GM18873 (cell line): ENCODE data around the gene SHISA5.
"Not testable (repeated sequence)": the region's sequence is repeated elsewhere in the genome, so short reads cannot be mapped to it uniquely, and the experiment has no call there.

Source experiments
- ATAC-seq: cut with Tn5 transposase; IDR thresholded peaks from one replicate; pipeline ENCODE4 v1.9.1; 2021; ENCODE audit warnings: mild to moderate bottlenecking, moderate library complexity, moderate number of reproducible peaks; ENCODE audit not compliant: unreplicated experiment, low FRiP score

Gene SHISA5

DNA sequence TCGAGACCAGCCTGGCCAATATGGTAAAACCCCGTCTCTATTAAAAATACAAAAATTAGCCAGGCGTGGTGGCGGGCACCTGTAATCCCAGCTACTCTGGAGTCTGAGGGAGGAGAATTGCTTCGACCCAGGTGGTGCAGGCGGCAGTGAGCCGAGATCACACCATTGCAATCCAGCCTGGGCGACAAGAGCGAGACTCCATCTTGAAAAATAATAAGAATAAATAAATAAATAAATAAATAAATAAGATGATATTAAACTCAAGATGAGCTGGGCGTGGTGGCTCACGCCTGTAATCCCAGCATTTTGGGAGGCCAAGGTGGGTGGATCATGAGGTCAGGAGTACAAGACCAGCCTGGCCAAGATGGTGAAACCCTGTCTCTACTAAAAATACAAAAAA is 23.1 kb downstream of the SHISA5 start:
- ATAC-seq: not testable (repeated sequence)

DNA sequence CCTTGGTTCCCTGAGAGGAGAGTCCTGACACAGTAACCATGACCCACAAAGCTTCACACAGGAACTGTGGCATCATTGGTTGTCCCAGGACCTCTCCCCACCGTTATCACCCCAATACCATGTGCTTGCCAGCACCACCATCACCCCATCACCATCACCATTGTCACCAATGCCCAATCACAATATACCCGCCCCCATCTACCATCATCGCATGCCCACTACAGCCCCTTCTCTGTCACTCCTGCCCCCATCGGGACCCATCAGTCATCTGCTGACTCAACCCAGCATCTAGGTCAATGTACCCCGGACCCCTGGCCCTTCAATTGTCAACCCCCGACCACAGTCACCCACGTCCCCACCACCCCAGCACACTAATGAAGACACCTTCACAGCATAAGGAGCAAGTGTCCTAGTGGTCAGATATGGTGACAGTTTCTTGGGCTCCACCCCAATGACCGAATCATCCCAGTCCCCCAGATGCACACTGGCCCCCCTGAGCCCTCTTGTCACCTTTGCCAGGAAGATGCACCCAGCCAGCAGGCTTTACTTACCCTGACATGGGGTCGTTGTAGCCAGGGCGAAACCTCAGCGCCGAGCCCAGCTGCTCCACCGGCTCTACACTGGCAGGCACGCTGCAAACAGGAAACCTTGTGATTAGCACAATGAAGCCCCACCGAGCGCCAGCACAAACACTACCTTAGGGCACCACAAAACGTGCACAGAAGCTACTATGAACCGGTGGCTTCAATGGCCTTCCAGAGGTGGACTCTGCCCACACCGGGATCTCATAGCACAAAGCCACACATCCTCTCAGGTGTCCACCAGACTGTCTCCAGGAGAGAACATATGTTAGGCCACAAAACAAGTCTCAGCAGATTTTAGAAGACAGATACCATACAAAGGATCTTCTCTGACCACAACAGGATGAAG is 25.1 kb downstream of the SHISA5 start:
- ATAC-seq: no peak

DNA sequence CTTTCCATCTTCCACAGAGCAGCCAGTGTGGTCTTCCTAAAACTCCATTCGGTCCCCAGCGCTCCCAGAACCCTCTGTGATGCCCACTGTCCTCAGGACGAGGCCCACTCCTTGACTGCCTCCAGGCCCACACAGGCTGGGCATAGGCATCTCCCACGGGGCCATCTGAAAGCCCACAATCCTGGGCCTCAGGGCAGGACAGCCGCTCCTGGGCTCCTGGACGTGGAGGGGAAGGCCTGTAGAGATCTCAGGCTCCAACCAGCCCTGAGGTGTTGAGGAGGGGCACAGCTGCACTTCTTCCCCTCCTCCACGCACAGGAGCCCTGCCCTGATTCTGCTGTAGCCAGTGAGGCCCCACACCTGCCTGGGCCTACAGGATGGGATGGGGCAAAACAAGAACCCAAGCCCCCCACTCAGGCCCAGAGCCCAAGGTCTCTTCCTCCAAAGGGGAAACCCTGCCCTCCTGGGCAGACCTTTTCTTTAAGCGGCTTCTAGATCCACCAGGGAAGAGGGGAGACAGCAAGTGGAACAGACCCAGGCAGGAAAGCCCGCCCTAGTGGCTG is 25.9 kb downstream of the SHISA5 start:
- no peak for ATAC-seq

DNA sequence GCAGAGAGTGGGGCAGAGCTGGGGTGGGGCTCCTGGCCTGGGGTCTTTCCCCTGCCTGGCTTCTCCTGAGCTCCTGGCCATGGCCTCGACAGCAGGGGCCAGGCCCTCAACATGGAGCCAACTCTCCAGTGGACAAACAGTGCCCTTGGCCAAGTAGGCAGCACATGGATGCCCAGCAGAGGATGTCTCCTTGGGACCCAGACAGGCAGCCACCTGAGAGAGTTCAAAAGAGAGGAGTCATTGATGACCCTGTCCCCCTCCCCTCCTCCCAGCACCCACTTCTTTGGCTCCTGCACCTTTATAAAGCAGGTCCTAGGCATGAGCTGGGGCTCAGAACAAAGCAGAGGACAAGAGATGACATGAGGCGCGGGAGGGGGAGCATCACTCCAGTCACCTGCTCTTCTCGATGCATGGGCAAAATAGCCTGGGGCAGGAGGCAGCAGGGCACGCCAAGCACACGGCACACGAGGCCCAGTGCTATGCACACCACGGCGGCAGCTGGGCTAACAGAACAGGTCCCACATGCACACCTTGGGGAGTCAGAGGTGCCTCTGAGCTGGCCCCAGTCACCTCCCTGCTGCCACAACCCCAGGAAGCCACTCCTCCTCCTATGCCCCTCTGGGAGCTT is 27.4 kb downstream of the SHISA5 start:
- no peak for ATAC-seq

DNA sequence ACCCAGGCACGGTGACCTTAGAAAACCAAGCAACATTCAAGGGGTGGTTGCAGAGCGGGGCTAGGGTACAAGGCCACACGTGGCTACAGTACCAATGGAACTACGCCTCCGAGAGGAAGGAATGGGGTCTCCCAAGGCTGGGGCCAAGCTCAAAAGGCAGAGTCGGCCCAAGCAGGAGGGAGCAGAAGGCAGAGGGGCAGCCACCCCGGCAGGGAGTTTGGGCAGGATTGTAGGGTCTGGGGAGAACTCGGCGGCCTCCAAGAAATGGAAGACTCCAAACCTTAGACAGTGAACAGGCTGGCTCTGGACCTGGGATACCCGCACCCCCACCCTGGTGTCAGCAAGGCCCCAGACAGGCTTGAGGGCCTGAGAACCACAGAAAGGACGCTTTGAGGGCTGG is 28.8 kb downstream of the SHISA5 start:
- ATAC-seq: no peak

DNA sequence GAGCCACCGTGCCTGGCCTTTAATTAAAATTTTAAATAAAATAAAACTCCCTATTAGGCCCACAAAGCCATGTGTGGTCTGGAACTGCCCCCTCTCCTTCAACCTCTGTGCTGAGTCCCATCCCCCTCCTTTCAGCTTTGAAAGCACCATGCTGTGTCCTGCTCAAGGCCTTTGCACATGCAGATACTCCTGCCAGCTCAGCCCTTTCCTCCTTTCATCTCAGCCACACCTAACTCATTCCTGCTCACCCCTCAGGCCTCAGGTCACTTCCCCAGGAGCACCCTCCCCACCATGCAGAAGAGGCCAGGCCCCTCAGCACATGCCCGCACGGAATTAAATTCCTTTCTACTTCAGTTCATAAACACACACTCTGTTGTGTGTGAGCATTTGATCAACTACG is 29.4 kb downstream of the SHISA5 start:
- ATAC-seq: no peak

DNA sequence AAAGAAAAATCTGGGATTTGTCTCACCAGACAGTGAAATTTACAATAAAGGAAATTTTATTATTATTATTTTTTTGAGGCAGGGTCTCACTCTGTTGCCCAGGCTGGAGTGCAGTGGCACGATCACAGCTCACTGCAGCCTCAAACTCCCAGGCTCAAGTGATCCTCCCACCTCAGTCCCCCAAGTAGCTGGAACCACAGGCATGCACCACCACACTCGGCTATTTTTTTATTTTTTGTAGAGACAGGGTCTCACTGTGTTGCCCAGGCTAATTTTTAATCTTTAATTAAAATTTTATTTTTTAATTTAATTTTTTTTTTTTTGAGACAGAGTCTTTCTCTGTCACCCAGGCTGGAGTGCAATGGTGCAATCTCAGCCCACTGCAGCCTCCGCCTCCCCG is 29.9 kb downstream of the SHISA5 start:
- ATAC-seq: not testable (repeated sequence)

DNA sequence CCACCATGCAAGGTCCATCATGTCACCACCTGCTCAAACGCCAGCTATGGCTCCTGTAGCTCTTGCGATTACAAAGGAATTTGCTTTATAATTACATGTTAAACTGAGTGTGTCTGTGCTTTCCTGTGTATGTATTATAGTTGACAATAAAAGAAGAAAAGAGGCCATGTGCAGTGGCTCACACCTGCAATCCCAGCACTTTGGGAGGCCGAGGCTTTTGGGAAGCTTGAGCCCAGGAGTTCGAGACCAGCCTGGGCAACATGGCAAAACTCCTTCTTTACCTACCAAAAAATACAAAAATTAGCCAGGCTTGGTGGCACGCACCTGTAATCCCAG is 30.4 kb downstream of the SHISA5 start:
- ATAC-seq: no peak

DNA sequence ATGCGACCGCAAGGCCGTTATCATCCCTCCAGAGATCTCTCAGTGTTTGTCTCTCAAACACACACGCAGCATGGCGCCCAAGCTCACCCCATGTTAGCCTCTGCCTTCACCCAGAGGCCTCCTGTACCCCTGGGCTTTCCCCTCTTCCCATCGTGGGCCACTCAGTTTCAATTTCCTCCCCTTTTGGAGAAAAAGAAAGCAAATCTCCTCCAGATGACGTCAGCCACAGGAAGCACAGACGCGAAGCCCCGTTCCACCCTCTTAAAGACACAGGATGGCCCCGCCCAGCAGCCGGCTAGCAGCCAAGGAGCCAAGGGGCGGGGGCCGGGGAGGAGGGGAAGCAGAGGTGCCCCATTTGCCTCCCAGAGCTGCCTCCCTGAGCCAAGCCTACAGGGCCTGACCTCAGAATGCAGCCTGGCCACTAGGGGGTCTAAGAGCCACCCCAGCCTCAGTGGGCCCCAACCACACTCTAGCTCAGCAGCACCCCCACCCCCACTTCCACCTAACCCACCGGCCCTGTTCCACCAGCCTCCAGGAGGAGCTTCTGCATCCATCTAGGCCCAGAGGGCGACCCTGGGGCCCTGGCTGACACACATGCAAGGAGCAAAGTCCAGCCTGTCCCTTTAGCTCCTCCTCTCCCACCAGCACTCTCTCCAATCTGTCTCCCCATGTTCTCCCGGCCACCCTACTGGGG is 30.9 kb downstream of the SHISA5 start:
- peak; percentile 75 for ATAC-seq

DNA sequence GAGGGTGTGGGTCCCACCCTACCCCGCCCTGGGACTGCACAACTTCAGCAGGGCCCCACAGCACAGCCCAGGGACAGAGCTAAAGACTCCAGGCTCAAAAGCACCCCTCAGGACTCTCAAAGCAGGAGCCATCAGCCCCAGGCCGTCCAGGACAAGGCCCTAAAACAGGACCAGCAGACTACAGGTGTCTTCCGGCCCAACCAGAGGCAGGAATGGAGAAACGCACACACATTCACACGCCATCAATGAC is 31.4 kb downstream of the SHISA5 start:
- ATAC-seq: no peak

DNA sequence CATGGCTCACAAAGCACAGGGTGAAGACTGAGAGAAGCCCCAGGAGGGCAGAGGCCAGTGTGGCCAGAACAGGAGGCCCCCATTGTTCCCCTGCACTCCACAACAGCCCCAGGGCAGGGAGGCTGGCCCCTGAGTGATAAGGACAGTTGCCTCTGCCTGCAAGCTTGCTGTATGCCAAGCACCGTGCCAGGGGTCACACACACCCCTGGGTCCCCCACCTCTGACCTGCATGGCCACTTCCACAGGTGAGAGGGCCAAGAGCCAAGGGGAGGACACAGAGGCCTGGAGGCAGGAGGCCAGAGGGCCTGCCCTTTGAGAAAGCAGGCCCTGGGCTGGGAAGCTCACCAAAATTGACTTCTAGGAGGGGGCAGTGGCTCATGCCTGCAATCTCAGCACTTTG is 33.7 kb downstream of the SHISA5 start:
- ATAC-seq: no peak

DNA sequence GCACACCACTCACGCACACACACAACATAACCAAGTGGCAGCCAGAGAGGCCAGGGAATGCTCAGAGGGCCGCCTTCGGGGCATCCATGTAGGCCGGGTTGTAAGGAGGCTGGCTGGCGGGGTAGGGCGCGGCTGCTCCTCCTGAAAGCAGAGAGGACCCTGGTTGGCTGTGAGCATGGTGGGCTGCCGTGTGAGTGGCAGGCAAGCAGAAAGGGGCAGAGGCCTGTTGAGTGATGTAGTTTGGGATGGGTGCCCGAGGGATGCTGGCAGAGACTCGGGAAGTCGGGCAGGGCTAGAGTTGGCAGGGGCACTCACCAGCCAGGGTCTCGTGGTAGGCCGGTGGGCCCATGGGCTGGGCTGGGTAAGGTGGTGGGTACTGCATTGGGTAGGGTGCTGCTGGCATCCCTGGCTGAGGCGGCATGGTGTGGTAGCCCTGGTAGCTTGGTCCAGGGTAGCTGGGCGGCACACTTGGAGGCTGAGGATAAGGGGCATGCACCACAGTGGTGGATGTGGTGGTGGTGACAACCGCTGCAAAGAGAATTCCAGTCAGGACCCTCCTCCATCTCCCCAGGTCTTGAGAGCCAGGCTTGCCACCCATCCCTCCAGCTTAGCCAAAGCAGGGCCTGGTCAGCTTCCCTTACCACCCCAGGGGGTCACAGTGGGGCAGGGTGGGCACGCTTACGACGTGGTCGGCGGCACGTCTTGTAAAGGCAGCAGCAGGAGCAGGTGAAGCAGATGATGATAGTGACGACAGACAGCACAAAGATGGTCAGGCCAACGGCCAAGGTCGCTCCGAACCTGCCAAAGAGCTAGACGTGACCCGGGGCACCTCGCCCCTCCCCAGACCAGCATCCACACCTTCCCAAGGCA is 34.7 kb downstream of the SHISA5 start:
- ATAC-seq: no peak

DNA sequence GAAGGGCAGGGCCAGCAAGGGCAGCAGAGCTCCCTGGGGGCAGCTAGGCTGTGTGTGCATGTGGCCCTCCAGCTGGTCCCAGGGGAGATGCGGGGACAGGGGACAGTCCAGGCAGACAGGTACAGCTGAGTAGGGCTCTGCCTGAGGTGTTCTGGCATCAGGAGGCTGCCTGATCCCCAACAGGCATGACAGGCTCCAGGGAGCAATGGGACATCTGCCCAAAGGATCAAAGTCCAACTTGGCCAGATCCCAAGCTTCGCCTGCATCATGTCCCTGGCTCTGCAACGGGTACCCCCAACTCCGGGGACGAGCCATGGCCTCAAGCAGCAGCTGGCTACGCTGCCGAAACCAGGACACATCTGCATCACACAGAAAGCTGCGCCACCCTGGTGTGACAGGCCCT is 35.6 kb downstream of the SHISA5 start:
- ATAC-seq: no peak

DNA sequence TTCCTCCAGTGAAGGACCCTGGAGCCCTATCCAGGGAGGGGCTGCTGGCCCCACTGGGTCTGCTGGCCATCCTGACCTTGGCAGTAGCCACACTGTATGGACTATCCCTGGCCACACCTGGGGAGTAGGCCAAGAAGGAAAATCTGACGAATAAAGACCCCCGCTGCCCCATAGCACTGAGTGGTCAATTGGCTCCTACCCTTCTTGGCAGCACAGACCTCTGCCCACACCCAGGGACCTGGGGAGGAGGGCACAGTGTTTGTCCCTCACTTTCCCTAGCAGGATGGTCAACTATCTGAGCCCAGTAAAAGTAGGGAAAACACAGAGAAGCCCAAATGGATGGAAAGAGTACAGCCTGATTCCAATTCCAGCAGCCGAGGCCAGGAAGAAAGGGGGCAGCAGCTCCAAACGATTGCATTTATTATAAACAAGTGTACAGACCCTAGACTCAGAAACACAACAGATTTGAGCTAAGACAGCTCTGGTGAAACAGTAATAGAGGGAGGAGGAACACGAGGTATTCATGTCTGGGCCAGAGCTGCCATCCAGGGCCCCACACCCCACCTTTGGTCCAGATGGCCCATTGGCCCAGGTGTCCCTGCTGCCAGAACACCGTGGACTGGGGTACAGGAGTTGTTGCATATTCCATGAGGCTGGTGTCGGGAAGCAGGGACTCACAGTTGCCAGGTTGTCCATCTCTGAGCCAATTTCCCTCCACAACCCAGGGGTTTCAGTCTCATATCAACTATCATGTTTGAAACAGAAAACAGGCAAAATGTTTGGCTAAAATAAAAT is 36.3 kb downstream of the SHISA5 start:
- ATAC-seq: no peak

DNA sequence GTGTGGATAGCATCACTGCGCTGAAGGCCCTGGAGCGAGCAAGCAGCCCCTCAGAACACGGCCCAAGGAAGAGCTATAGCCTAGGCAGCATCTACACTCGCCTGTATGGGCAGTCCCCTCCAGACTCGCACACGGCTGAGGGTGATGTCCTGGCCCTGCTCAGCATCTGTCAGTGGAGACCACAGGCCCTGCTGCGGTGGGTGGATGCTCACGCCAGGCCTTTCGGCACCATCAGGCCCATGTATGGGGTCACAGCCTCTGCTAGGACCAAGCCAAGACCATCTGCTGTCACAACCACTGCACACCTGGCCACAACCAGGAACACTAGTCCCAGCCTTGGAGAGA is 36.9 kb downstream of the SHISA5 start:
- no peak for ATAC-seq

DNA sequence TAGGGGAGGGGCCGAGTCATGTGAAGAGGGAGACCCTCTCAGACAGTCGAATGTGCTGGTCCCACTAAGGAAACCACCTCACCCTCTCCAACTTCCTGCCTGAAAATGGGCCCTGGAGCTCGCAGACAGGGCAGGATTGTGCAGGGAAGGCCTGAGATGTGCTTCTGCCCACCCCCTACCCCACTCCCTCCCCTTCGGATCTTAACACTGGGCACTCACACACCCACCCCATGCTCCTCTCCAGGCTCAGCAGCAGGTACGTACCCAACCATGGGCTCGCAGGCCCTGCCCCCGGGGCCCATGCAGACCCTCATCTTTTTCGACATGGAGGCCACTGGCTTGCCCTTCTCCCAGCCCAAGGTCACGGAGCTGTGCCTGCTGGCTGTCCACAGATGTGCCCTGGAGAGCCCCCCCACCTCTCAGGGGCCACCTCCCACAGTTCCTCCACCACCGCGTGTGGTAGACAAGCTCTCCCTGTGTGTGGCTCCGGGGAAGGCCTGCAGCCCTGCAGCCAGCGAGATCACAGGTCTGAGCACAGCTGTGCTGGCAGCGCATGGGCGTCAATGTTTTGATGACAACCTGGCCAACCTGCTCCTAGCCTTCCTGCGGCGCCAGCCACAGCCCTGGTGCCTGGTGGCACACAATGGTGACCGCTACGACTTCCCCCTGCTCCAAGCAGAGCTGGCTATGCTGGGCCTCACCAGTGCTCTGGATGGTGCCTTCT is 37.4 kb downstream of the SHISA5 start:
- no peak for ATAC-seq

DNA sequence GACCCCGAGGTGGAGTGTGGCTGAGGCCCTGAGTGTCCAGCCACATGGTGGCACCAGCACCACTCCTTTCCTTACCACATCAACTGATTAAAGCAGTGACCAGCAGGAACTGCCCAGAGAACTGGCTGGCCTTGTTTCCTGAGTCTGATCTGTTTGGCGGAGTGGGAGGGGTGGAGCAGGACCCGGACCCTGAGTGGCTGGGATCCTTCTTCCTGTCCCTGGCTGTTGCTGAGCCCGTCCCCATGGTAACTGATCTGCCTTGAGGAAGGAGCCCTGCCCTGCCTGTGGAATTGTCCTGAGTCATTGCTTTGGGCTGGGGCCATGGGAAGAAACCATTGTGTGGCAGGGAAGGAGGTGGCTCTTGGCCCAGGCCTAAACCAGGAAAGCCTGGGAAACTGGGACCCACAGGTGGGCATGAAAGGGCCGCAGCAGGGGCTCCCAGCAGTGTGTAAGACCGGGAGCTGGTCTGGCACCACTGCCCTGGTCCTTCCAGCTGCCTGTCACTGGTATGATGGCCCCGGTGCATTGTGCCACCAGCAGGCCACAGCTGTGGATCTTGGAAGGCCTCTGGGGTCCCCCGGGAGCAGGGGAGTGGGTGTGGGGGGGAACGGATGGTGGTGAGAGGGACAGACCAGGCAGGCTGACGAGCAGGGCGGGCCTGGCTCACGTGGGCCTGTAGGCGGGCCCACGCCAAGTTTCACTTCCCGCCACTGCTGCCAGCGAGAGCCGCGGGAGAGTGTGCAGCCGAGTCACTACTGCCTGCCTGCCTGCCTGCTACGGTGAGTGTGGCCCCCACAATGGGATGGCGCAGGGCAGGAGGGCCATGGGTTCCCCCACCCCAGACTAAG is 38.2 kb downstream of the SHISA5 start:
- ATAC-seq: peak; percentile 66

DNA sequence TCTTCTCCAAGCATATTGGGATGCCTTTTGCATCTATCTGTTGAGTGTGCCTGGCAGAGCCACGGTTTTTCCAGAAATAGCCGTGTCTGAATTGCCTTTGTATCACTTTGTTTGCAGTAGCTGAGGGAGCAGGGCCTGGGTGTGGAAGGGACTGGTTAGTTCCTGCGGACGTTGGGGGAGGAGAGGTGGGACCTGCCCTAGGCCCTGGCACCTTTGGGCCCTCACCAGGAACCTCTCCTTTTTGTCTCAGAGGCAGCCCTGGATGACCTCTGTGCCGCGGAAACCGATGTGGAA is 38.8 kb downstream of the SHISA5 start:
- ATAC-seq: no peak
